Suprapubic skin (tissue), 4 donors: ENCODE measurements around the gene NFKBIZ. TPM values are rescaled to one million over a fixed set of nuclear protein-coding genes. Genes with fewer than 3 reads are reported as not detected.

Experiments
- DNase-seq, 2 donors: peaks; one replicate each; pipeline ENCODE4 v3.0.0-alpha.2; 2019; ENCODE audit warnings: low spot score in 2 of 2
- H3K27ac ChIP-seq: fragments of 200-600 bp; sonication (generic); one replicate; pipeline ENCODE4 v1.5.1; 2019
- H3K27me3 ChIP-seq: fragments of 200-600 bp; sonication (generic); one replicate; pipeline ENCODE4 v1.5.1; 2019
- H3K36me3 ChIP-seq: fragments of 200-600 bp; sonication (generic); one replicate; pipeline ENCODE4 v1.5.1; 2019
- H3K4me1 ChIP-seq: fragments of 200-600 bp; sonication (generic); one replicate; pipeline ENCODE4 v1.5.1; 2019
- H3K4me3 ChIP-seq: fragments of 200-600 bp; sonication (generic); one replicate; pipeline ENCODE4 v1.5.1; 2019; ENCODE audit warnings: mild to moderate bottlenecking
- H3K9me3 ChIP-seq: fragments of 200-600 bp; sonication (generic); one replicate; pipeline ENCODE4 v1.5.1; 2019
- EP300 ChIP-seq: sonication (generic); formaldehyde crosslinking; IDR thresholded peaks from one replicate; pipeline ENCODE4 v1.6.1; 2017; ENCODE audit warnings: antibody characterized with exemption
- POLR2A ChIP-seq, 2 donors: fragments of 450-650 bp; IDR thresholded peaks; one replicate each; pipeline ENCODE4 v1.6.1; 2017; ENCODE audit warnings: antibody characterized with exemption in 2 of 2, mild to moderate bottlenecking in 2 of 2, moderate library complexity in 2 of 2
- POLR2AphosphoS5 ChIP-seq, 3 donors: sonication (generic); formaldehyde crosslinking; IDR thresholded peaks; one replicate each; pipeline ENCODE4 v1.6.1; 2017; ENCODE audit warnings: antibody characterized with exemption in 3 of 3
- WGBS: methylation state at CpG from one replicate; pipeline ENCODE4 v1.1.5; 2018; 5-methylcytosine and 5-hydroxymethylcytosine counted together
- total RNA-seq, 4 donors: library from RNA; depleted of rRNA; stranded (reverse); fragments of >200 nt; gene quantifications; one replicate each; pipeline ENCODE4 v1.1.0, GENCODE V29; 2016
- TF ChIP-seq, protein P1 (sequence below), 2 donors: fragments of 200-600 bp in 1 of 2; fragments of 450-650 bp in 1 of 2; sonication (generic) in 1 of 2; IDR thresholded peaks; one replicate each; pipeline ENCODE4 v1.5.1; 2016 to 2019; ENCODE audit warnings: antibody characterized with exemption in 2 of 2, mild to moderate bottlenecking in 1 of 2, moderate library complexity in 1 of 2

Gene NFKBIZ
- total RNA-seq, 4 donors from 2014 or later = 142 to 311 (median 159) TPM

DNA sequence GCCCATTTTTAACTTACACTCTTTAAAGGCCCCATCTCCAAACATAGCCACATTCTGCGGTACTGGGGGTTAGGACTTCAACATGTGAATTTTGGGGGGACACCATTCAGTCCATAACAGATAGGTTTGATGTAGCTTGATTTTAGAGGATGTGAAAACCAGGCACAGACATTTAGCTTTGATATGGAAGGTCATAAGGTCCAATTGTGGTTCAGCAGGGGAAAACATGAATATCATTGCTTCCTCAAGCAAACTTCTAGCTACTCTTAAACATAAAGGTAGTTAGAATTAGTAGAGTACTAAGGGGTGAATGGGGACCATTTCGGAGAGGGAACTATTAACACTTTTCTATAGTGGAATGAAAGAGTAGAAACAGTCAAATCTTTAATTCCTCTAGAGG is 13.6 kb upstream of the NFKBIZ start:
- Histone ChIP-seq H3K27me3 (no peaks in the 10 kb centered on the region), H3K9me3 (no peaks in the 10 kb centered on the region), H3K36me3 (no peaks in the 10 kb centered on the region), H3K4me3 (no peak overlapping the region), H3K27ac (no peak overlapping the region), H3K4me1 (peaks cover 20% of the 10 kb centered on the region)
- DNase-seq = no peak
- TF ChIP-seq, protein P1, sequence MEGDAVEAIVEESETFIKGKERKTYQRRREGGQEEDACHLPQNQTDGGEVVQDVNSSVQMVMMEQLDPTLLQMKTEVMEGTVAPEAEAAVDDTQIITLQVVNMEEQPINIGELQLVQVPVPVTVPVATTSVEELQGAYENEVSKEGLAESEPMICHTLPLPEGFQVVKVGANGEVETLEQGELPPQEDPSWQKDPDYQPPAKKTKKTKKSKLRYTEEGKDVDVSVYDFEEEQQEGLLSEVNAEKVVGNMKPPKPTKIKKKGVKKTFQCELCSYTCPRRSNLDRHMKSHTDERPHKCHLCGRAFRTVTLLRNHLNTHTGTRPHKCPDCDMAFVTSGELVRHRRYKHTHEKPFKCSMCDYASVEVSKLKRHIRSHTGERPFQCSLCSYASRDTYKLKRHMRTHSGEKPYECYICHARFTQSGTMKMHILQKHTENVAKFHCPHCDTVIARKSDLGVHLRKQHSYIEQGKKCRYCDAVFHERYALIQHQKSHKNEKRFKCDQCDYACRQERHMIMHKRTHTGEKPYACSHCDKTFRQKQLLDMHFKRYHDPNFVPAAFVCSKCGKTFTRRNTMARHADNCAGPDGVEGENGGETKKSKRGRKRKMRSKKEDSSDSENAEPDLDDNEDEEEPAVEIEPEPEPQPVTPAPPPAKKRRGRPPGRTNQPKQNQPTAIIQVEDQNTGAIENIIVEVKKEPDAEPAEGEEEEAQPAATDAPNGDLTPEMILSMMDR (IDR thresholded peaks at IDR 0.05) = no peak
- no peak for TF ChIP-seq POLR2AphosphoS5 (IDR thresholded peaks at IDR 0.05)
- no peak for TF ChIP-seq EP300
- TF ChIP-seq POLR2A (IDR thresholded peaks at IDR 0.05) = no peak
- 87% methylated on average over 2 of the region's 2 CpGs for WGBS

DNA sequence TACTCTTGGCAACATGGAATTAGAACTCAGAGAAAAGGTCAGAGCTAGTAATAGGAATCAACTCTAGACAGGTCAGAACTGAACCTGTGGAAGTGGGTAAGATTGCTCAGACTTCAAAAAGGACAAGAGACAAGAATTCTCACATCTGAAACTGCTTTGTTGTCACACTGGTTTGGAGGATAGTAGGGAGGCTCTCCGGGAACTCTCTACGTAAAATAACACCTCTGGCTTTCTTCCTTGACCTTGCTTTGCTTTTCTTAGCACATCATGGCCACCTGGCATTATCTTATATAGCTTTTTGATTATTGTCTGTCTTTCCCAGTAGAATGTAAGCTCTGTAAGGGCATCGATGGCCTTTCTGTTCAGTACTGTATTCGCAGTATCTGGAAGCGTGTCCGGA is 13.2 kb upstream of the NFKBIZ start:
- no peaks in the 10 kb centered on the region for H3K27me3 ChIP-seq

DNA sequence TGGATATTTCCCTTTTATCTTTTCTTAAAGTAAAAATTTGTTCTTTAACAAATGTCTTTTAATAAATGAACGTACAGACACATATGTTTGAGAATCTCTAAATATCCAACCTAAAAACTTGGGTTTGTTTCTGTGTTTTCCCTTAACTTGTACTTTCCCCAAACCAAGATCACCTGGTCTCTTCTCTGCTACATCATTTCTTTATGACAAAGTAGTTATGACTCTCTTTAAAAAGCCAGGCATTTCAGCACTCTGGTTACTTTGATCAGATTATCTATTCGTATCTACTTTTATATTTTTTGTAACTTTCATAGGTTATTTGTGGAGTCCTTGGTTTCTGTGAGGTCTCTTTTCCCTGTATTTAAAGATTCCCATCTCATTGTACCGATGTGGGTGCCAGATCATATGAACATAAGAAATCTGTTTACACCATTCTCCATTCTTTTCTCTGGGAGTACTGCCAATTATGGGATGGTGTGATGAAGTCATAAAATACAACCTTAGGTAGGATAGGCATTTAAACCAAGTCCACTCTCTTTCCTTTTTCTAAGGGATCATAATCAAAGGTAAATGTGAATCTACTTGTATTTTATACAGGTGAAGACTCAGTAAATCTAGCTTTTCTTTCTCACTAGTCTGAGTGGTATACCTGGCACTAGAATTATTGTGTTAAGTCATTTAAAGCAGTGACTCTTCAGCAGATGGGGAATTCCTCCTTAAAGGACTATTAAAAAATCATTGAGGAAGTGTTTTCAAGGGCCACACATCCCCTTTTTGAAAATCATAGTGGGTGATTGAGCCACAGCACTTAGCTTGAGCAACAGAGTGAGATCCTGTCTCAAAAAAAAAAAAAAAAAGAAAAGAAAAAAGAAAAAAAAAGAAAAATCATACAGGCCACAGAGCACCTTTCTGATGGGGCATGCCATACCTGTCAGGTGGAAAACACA is 12.4 kb upstream of the NFKBIZ start:
- DNase-seq = no peak
- H3K4me1 ChIP-seq = peaks cover 20% of the 10 kb centered on the region

More for the DNA sequence above, 13.2 kb upstream of the NFKBIZ start:
- WGBS = 94% methylated on average over 6 of the region's 6 CpGs
- Histone ChIP-seq H3K4me3 (no peak overlapping the region), H3K36me3 (no peaks in the 10 kb centered on the region), H3K27ac (no peak overlapping the region), H3K4me1 (peaks cover 20% of the 10 kb centered on the region), H3K9me3 (no peaks in the 10 kb centered on the region)
- no peak for DNase-seq
- TF ChIP-seq, protein P1 (IDR thresholded peaks at IDR 0.05) = no peak
- TF ChIP-seq POLR2AphosphoS5 (IDR thresholded peaks at IDR 0.05) (no peak), EP300 (no peak), POLR2A (IDR thresholded peaks at IDR 0.05) (no peak)

DNA sequence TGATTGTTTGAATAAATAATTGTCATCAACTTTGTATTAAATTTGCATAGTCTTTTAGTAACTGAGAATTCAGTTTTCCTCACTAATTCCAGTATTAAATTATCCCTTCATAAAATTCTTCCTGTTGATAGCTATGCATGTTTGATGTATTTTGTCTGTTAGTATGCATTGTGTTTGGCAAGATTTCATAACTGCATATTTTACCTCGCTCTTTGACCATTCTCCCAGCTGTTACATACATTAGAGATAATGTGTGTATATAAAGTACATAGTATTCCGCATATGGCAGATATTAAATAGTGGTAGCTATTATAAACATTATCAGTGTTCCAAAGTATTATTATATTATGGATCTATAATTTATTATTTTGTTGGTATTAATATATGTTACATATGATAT is 10.6 kb upstream of the NFKBIZ start:
- Histone ChIP-seq H3K27ac (no peak overlapping the region), H3K4me1 (peaks cover 15% of the 10 kb centered on the region)
- 95% methylated on average over 2 of the region's 2 CpGs for WGBS

More for the DNA sequence above, 12.4 kb upstream of the NFKBIZ start:
- no peaks in the 10 kb centered on the region for H3K36me3 ChIP-seq
- TF ChIP-seq POLR2AphosphoS5 (IDR thresholded peaks at IDR 0.05) (no peak), EP300 (no peak), POLR2A (IDR thresholded peaks at IDR 0.05) (no peak)
- TF ChIP-seq, protein P1 (IDR thresholded peaks at IDR 0.05) = no peak
- no peak overlapping the region for H3K4me3 ChIP-seq
- WGBS = 58% methylated on average over 3 of the region's 3 CpGs
- H3K27me3 ChIP-seq = no peaks in the 10 kb centered on the region
- no peak overlapping the region for H3K27ac ChIP-seq
- no peaks in the 10 kb centered on the region for H3K9me3 ChIP-seq

DNA sequence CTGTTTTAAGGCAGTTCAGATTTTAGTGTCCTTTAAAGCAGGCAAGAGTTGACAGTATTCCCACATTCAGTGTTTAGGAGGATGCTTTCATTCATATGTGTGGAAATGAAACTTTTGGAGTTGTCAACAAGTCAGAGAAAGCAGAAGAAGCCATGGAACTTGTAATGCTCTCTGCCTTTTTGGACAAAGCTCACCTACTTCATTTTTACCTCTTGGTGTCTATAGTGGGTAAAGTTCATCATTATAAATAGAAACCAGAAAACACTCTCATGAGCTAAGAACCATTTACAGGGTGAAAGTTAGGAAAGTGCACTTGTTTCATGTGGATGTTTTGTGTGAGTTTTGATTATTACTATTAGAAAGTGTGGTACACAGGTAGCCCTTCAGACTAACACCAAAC is 9.2 kb upstream of the NFKBIZ start:
- H3K36me3 ChIP-seq = no peaks in the 10 kb centered on the region
- no peak overlapping the region for H3K4me3 ChIP-seq
- DNase-seq = no peak
- no peaks in the 10 kb centered on the region for H3K27me3 ChIP-seq
- peaks cover 9% of the 10 kb centered on the region for H3K4me1 ChIP-seq
- TF ChIP-seq POLR2AphosphoS5 (IDR thresholded peaks at IDR 0.05) (no peak), POLR2A (IDR thresholded peaks at IDR 0.05) (no peak), EP300 (no peak)
- TF ChIP-seq, protein P1 (IDR thresholded peaks at IDR 0.05) = no peak
- no peaks in the 10 kb centered on the region for H3K9me3 ChIP-seq
- H3K27ac ChIP-seq = no peak overlapping the region

More for the DNA sequence above, 10.6 kb upstream of the NFKBIZ start:
- Histone ChIP-seq H3K9me3 (no peaks in the 10 kb centered on the region), H3K4me3 (no peak overlapping the region), H3K27me3 (no peaks in the 10 kb centered on the region), H3K36me3 (no peaks in the 10 kb centered on the region)
- DNase-seq = no peak
- TF ChIP-seq, protein P1 (IDR thresholded peaks at IDR 0.05) = no peak
- no peak for TF ChIP-seq EP300
- TF ChIP-seq POLR2A (IDR thresholded peaks at IDR 0.05) = no peak
- no peak for TF ChIP-seq POLR2AphosphoS5 (IDR thresholded peaks at IDR 0.05)
